Hematopoietic multipotent progenitor cell treated with erythropoietin and hydrocortisone succinate and interleukin-3 and kit ligand, for 8 days (in vitro differentiated cells): ENCODE measurements around the gene DCBLD2.

Experiments
- DNase-seq: peaks from one replicate; pipeline ENCODE4 v3.0.0-alpha.2; 2015

DCBLD2 gene

DNA sequence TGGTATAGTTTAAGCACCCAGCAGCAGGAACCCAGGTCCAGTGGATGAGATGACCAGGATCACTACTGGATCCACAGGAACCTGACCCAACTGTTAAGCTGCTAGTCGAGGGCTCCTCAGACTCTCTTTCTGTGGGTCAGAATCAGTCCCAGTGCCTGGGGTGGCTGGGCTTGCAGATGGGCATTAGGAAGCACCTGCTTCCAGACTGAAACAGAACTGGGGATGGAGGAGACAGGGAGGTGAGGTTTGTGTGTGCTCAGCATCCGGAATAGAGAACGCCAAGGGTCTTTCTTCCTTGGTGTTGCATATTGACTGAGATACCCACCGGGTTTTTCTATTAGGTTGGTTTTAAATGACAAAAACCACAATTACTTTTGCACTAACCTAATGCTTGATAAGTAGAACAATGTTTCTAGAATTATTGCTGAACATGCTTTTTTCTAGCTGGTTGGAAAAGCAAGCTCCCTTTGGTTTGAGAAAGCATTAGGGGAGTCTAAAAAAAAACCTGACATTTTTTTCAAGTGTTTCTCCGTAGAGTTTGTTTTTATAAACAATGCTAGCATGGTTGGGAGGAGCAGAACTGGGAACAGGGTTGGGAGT is 137.6 kb downstream of the DCBLD2 start:
- no peak for DNase-seq

DNA sequence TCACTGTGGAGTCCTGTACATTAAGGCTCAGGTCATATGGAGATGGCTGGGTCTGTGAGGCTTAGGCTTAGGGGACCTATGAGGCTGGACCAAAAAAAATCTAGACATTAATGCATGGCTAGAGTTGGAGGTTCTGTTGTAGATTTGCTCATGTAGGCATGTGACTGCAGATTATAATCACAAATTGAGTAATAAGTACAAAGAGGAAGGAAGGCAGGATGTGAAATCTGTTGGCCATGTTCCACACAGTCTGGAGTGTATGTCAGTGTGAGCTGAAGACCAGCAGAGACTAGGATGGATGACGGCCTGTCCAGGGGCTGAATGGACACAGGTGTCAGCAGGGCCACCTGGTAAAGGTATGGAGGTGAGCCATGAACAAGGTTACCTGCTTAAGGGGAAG is 138.4 kb downstream of the DCBLD2 start, which contains the start of gene ST3GAL6:
ST3GAL6 (plus strand) TSS at position 265 of the 400 bp plus-strand sequence. CDS start 5,101 bp downstream, outside the sequence.
- peak; percentile 42 for DNase-seq

DNA sequence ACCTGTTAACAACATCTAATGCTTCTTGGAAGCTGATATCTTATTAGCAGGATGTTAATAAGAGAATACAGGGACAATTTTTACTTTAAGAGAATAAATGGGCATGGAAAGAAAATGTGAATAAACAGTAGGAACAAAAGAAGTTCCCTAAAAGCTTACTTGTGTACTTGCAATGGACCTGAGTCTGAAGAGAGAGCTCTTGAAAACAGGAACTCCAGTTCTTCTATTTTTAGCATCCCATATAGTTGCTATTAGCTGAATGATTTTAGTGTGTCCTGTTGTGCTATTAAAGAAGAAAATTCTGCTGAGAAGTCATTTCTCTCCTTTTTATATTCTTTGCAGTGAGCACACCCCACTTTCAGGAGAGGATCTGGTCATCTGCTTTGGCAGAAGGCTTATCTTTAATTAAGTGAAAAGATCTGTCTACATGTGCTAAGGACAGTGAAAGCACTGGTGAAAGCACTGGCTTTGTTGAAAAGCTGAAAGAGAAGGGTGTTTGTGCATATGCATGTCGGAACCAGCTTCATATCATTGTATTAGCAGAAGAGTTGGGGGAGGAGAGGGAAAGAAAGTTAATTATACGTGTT is 139.8 kb downstream of the DCBLD2 start:
- peak; percentile 22 for DNase-seq

DNA sequence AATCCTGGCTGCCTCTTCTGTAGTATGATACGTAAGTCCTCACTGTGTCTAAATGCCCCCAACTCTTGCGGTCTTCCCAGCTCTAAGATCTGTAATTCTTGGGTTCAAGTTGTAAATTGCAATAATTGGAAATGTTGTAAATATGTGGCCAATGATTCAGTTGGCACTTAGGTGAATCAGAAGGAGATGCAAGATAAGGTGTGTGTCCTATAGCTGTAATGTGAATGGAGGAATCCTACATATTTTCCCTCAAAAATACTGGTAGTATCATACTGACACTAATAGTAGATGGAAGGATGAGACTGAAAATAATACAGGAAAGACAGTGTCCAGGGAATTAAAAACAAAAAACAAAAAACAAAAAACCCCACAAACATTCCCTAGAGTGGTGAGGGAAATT is 141.9 kb downstream of the DCBLD2 start:
- DNase-seq, result no peak

DNA sequence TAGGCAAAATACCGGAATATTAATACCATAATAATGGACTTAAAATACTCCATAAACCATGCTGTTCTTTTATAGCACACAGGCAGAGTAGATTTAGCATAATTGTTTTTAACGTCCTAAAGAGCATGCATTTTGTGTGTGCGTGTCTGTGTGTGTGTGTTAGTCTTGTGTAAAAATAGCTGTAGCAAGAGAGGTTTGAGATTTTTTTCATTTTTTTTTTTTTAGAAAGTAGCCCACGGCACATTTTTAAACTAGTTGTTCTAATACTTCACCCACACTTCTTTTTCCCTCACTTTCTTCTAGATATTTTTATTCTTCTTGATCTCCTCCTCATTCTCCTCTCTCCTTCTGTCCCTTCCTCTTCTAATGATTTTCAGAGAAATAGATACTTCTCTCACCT is 145.9 kb downstream of the DCBLD2 start:
- DNase-seq, result no peak

DNA sequence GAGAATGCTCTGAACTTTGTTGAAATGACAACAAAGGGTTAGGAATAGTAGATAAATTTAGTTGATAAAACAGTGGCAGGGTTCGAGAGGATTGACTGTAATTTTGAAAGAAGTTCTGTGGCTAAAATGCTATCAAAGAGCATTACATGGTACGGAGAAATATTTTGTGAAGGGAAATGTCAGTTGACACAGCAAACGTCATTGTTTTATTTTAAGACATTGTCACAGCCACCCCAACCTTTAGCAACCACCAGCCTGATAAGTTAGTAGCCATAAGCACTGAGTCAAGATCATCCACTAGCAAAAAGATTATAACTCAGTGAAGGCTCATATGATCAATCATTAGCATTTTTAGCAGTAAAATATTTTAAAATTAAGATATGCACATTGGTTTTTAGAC is 147.0 kb downstream of the DCBLD2 start:
- DNase-seq, result no peak

DNA sequence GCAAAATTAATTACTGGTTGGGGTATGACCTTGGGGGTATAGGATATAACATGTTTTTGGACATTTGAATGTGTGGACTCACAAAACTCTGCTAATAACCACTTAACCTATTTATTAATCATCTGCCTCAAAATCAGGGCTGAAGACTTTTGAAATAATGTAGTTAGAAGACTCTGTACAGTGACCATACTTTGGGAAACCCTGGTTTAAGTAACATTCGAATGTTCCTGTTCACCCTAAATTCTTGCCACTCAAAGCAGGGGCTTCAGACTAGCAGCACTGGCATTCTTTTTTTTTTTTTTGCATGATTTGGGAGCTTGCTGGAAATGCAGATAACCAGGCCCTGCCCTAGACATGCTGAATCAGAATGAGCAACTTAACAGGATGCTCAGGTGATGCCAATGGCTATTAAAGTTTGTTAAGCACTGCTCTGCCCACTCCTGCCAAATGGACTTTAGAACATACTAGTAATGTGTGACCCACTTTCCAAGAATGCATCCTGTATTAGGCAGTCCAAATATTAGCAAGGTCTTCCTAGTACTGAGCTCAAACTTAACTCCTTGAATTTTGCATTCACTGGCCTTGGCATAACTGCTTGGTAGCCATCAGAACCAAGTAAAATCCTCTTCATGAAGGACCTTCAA is 151.1 kb downstream of the DCBLD2 start:
- DNase-seq, result no peak

DNA sequence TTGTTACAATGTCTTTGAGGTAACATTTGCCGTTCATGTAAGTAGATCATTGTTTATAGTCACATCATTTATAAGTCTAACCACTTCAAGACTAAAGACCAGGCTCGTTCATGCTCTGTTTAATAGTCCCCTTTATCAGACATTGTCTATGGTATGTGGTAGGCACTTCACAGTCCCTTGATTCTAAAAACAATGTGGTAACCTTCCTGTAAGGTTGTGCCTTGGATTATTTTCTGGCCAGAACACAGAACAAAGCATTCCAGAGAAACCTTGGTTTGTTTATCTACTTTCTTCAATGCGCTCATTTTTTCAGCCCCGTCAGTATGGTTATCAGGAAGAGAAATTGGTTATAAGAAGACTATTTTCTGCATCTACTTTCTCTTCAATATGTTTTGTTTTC is 154.6 kb downstream of the DCBLD2 start:
- no peak for DNase-seq

DNA sequence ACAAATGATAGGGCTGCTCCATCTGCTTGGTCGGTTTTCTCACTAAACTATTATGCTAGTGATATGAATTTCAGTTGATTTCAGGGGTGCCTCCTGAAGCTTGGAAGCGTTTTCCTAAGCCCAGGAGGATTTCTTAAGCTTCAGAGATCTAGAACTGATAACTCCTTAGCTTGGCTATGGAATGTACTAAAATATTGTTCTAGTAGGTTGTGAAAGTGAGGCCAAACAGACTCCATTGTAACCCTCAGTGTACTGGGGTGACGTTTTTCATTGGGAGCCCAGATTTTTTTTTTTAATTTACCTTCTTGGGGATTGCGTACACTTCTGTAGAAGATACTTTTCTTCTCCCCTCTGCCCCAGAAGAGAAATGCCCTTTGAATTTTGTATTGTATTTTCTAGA is 155.4 kb downstream of the DCBLD2 start:
- DNase-seq, result no peak
